Glomerular visceral epithelial cell (primary cell): Measurements from ENCODE around the gene PGA3.
"Not testable (repeated sequence)": the region's sequence is repeated elsewhere in the genome, so short reads cannot be mapped to it uniquely, and the experiment has no call there.

ENCODE experiments used
- DNase-seq: peaks from one replicate; pipeline ENCODE4 v3.0.0-alpha.2; 2016; ENCODE audit errors: extremely low spot score

PGA3 gene

GRCh38 chr11:61207636-61208310 is 4.5 kb downstream of the PGA3 start:
- DNase-seq, result not testable (repeated sequence)

- not testable (repeated sequence) for DNase-seq
Measured at GRCh38 chr11:61210629-61211028, 7.3 kb downstream of the PGA3 start.

- not testable (repeated sequence) for DNase-seq
Measured at GRCh38 chr11:61211327-61211952, 8.1 kb downstream of the PGA3 start.

GRCh38 chr11:61212202-61212601 is 8.9 kb downstream of the PGA3 start:
- DNase-seq, result not testable (repeated sequence)

- not testable (repeated sequence) for DNase-seq
Measured at GRCh38 chr11:61213711-61214324, 10.5 kb downstream of the PGA3 start.

- DNase-seq, result not testable (repeated sequence)
Measured at GRCh38 chr11:61218306-61218705, 15.0 kb downstream of the PGA3 start.

GRCh38 chr11:61219016-61219415 is 15.7 kb downstream of the PGA3 start:
- DNase-seq, result not testable (repeated sequence)

- DNase-seq, result not testable (repeated sequence)
Measured at GRCh38 chr11:61222047-61222446, 18.7 kb downstream of the PGA3 start, which contains the start of gene PGA4. Gene PGA4, plus strand, starts transcription at chr11:61222347. Its CDS starts 54 bp downstream, at chr11:61222401.

- not testable (repeated sequence) for DNase-seq
Measured at GRCh38 chr11:61222692-61223091, 19.4 kb downstream of the PGA3 start.

GRCh38 chr11:61226457-61227137 is 23.3 kb downstream of the PGA3 start:
- not testable (repeated sequence) for DNase-seq

- DNase-seq, result not testable (repeated sequence)
Measured at GRCh38 chr11:61229458-61229857, 26.1 kb downstream of the PGA3 start.

GRCh38 chr11:61231033-61231432 is 27.7 kb downstream of the PGA3 start:
- not testable (repeated sequence) for DNase-seq

GRCh38 chr11:61231585-61231984 is 28.3 kb downstream of the PGA3 start:
- DNase-seq, result not testable (repeated sequence)

GRCh38 chr11:61232548-61233145 is 29.3 kb downstream of the PGA3 start:
- not testable (repeated sequence) for DNase-seq

GRCh38 chr11:61237130-61237529 is 33.8 kb downstream of the PGA3 start:
- not testable (repeated sequence) for DNase-seq

- DNase-seq, result not testable (repeated sequence)
Measured at GRCh38 chr11:61240288-61240687, 37.0 kb downstream of the PGA3 start.

- not testable (repeated sequence) for DNase-seq
Measured at GRCh38 chr11:61240875-61241274, 37.6 kb downstream of the PGA3 start, which contains the start of gene PGA5. Gene PGA5, plus strand, starts transcription at chr11:61241175. Its CDS starts 52 bp downstream, at chr11:61241227.

GRCh38 chr11:61241526-61241925 is 38.2 kb downstream of the PGA3 start:
- not testable (repeated sequence) for DNase-seq

GRCh38 chr11:61245284-61245964 is 42.1 kb downstream of the PGA3 start:
- DNase-seq, result not testable (repeated sequence)

GRCh38 chr11:61248071-61248470 is 44.8 kb downstream of the PGA3 start:
- DNase-seq, result not testable (repeated sequence)

GRCh38 chr11:61249201-61249600 is 45.9 kb downstream of the PGA3 start:
- DNase-seq, result not testable (repeated sequence)
